H9 (cell line): ENCODE data around the gene IP6K3. TPM values are rescaled to one million over a fixed set of nuclear protein-coding genes. Genes with fewer than 3 reads are reported as not detected.
A peak's percentile ranks its signal among the peaks of the same experiment; 100 is the strongest.

Experiments
- DNase-seq: peaks from one replicate; pipeline ENCODE4 v3.0.0-alpha.2; 2017
- H2AFZ ChIP-seq: one replicate; pipeline ENCODE4 v1.6.1; 2013; ENCODE audit warnings: mild to moderate bottlenecking, low read length, control low read depth, moderate library complexity
- H2AK5ac ChIP-seq: 2 replicates; pipeline ENCODE4 v1.6.1; 2013; ENCODE audit warnings: low read length, control low read depth, mixed read lengths; ENCODE audit not compliant: insufficient read length
- H2BK120ac ChIP-seq: one replicate; pipeline ENCODE4 v1.6.1; 2013; ENCODE audit warnings: low read depth, mild to moderate bottlenecking, low read length, control low read depth, inconsistent platforms; ENCODE audit not compliant: poor library complexity, severe bottlenecking
- H2BK12ac ChIP-seq: 2 replicates; pipeline ENCODE4 v1.6.1; 2013; ENCODE audit warnings: low read length, control low read depth, mixed read lengths, low read depth; ENCODE audit not compliant: insufficient read length
- H2BK15ac ChIP-seq: 2 replicates; pipeline ENCODE4 v1.6.1; 2013; ENCODE audit warnings: low read depth, low read length, control low read depth
- H2BK20ac ChIP-seq: one replicate; pipeline ENCODE4 v1.6.1; 2013; ENCODE audit warnings: low read depth, mild to moderate bottlenecking, low read length, control low read depth, inconsistent platforms; ENCODE audit not compliant: poor library complexity, severe bottlenecking
- H2BK5ac ChIP-seq: 2 replicates; pipeline ENCODE4 v1.6.1; 2013; ENCODE audit warnings: low read length, control low read depth, mixed read lengths; ENCODE audit not compliant: insufficient read length
- H3K14ac ChIP-seq: 2 replicates; pipeline ENCODE4 v1.6.1; 2013; ENCODE audit warnings: low read length, control low read depth; ENCODE audit not compliant: insufficient read depth
- H3K18ac ChIP-seq: 2 replicates; pipeline ENCODE4 v1.6.1; 2013; ENCODE audit warnings: low read depth, mild to moderate bottlenecking, mixed read lengths, low read length, control low read depth; ENCODE audit not compliant: insufficient read length
- H3K23ac ChIP-seq: 2 replicates; pipeline ENCODE4 v1.6.1; 2013; ENCODE audit warnings: low read length, control low read depth, mixed read lengths, low read depth; ENCODE audit not compliant: insufficient read length
- H3K23me2 ChIP-seq: 2 replicates; pipeline ENCODE4 v1.6.1; 2013; ENCODE audit warnings: low read depth, mild to moderate bottlenecking, mixed read lengths, low read length, control low read depth; ENCODE audit not compliant: insufficient read length, poor library complexity, severe bottlenecking
- H3K27ac ChIP-seq: 2 replicates; pipeline ENCODE4 v1.5.1; 2013; ENCODE audit warnings: low read length, control low read depth, mixed read lengths, low read depth; ENCODE audit not compliant: insufficient read length
- H3K27me3 ChIP-seq: 2 replicates; pipeline ENCODE4 v1.6.1; 2013; ENCODE audit warnings: low read length, control low read depth, inconsistent platforms; ENCODE audit not compliant: insufficient read depth
- H3K4ac ChIP-seq: 2 replicates; pipeline ENCODE4 v1.6.1; 2013; ENCODE audit warnings: low read depth, mild to moderate bottlenecking, control low read depth, inconsistent platforms, low read length, moderate library complexity
- H3K4me1 ChIP-seq: 2 replicates; pipeline ENCODE4 v1.6.1; 2013; ENCODE audit warnings: low read length, control low read depth, inconsistent platforms; ENCODE audit not compliant: insufficient read depth
- H3K4me2 ChIP-seq: 2 replicates; pipeline ENCODE4 v1.6.1; 2013; ENCODE audit warnings: low read length, control low read depth, mixed read lengths; ENCODE audit not compliant: insufficient read length, insufficient read depth
- H3K56ac ChIP-seq: 2 replicates; pipeline ENCODE4 v1.6.1; 2013; ENCODE audit warnings: low read depth, mild to moderate bottlenecking, mixed read lengths, low read length, control low read depth; ENCODE audit not compliant: insufficient read length
- H3K79me1 ChIP-seq: 2 replicates; pipeline ENCODE4 v1.6.1; 2013; ENCODE audit warnings: low read depth, mild to moderate bottlenecking, moderate library complexity, low read length, control low read depth, inconsistent platforms; ENCODE audit not compliant: insufficient read depth, poor library complexity, severe bottlenecking
- H3K79me2 ChIP-seq: 2 replicates; pipeline ENCODE4 v1.6.1; 2013; ENCODE audit warnings: low read length, control low read depth, inconsistent platforms; ENCODE audit not compliant: insufficient read depth
- H3K9ac ChIP-seq: 2 replicates; pipeline ENCODE4 v1.6.1; 2013; ENCODE audit warnings: low read length, control low read depth, mixed read lengths; ENCODE audit not compliant: insufficient read length; ENCODE audit errors: extremely low read depth
- H3K9me3 ChIP-seq: one replicate; pipeline ENCODE4 v1.6.1; 2013; ENCODE audit warnings: low read depth, low read length, inconsistent platforms; ENCODE audit not compliant: control insufficient read depth
- H3T11ph ChIP-seq: one replicate; pipeline ENCODE4 v1.6.1; 2013; ENCODE audit warnings: mild to moderate bottlenecking, low read length, control low read depth, inconsistent platforms
- H4K20me1 ChIP-seq: one replicate; pipeline ENCODE4 v1.6.1; 2013; ENCODE audit not compliant: control insufficient read depth, insufficient read length, insufficient read depth
- H4K5ac ChIP-seq: 2 replicates; pipeline ENCODE4 v1.6.1; 2013; ENCODE audit warnings: low read depth, mild to moderate bottlenecking, mixed read lengths, low read length, control low read depth; ENCODE audit not compliant: insufficient read length
- H4K8ac ChIP-seq: replicated peaks from 2 replicates; pipeline ENCODE4 v1.6.1; 2013; ENCODE audit warnings: low read length, control low read depth, mixed read lengths, low read depth; ENCODE audit not compliant: insufficient read length
- H4K91ac ChIP-seq: 2 replicates; pipeline ENCODE4 v1.6.1; 2013; ENCODE audit warnings: low read depth, mild to moderate bottlenecking, moderate library complexity, mixed read lengths, low read length, control low read depth; ENCODE audit not compliant: insufficient read length
- H3K27ac Mint-ChIP-seq, 3 experiments: 2 replicates in 2 of 3; 3 replicates in 1 of 3; pipeline ENCODE4 v1.8.0; 2020 to 2021; ENCODE audit warnings: mixed read lengths in 3 of 3, mild to moderate bottlenecking in 1 of 3, moderate library complexity in 1 of 3
- H3K27me3 Mint-ChIP-seq: 2 replicates; pipeline ENCODE4 v1.8.0; 2021; ENCODE audit warnings: low read depth, mild to moderate bottlenecking, moderate library complexity, mixed read lengths
- H3K36me3 Mint-ChIP-seq, 3 experiments: 2 replicates in 2 of 3; 3 replicates in 1 of 3; pipeline ENCODE4 v1.8.0; 2020 to 2021; ENCODE audit warnings: low read depth in 3 of 3, mixed read lengths in 3 of 3; ENCODE audit not compliant: insufficient read depth in 1 of 3
- H3K4me1 Mint-ChIP-seq, 2 experiments: 2 replicates each; pipeline ENCODE4 v1.8.0; 2020; ENCODE audit warnings: mixed read lengths in 2 of 2
- H3K4me3 Mint-ChIP-seq, 2 experiments: 2 replicates in 1 of 2; 3 replicates in 1 of 2; pipeline ENCODE4 v1.8.0; 2020 to 2021; ENCODE audit warnings: mild to moderate bottlenecking in 2 of 2, mixed read lengths in 2 of 2, moderate library complexity in 1 of 2
- H3K9me3 Mint-ChIP-seq, 2 experiments: 2 replicates in 1 of 2; 3 replicates in 1 of 2; pipeline ENCODE4 v1.8.0; 2020; ENCODE audit warnings: mild to moderate bottlenecking in 2 of 2, mixed read lengths in 2 of 2, moderate library complexity in 1 of 2
- WGBS: extraction: QIAGEN DNeasy Blood & Tissue Kit; methylation state at CpG from one replicate; pipeline ENCODE4 v1.1.7; 2013; ENCODE audit warnings: missing lambda C conversion rate, low lambda C conversion rate, mixed read lengths; ENCODE audit not compliant: insufficient read length; ENCODE audit errors: extremely low coverage; 5-methylcytosine and 5-hydroxymethylcytosine counted together
- total RNA-seq: library from RNA; stranded (reverse); gene quantifications from 2 replicates; pipeline ENCODE4 v1.2.1, GENCODE V29; 2021
- TF ChIP-seq, protein P1 (sequence below): fragments of 200-600 bp; sonication (generic); conservative IDR thresholded peaks from 3 replicates; pipeline ENCODE4 v1.8.0; 2021; ENCODE audit warnings: antibody characterized with exemption, mild to moderate bottlenecking

The IP6K3 gene
- total RNA-seq, 1 experiment from 2014 or later: 0.46 TPM

DNA sequence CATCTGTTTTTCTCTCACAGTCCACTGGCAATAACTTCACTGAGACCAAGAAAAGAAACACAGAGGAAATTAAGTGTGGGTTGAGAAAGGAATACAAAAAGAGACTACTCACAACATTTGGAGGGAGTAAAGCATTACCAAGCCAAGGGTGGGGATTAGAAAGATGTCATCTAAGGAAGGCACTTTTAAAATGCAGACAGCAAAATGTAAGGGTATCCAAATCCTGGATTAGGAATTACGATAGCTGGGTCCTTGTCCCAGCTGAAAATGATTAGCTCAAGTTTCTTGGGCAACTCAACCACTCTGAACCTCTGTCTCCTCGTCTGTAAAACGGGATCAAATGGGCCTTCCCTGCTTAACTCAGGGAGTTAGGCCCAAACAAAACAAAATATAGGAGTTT is 40.0 kb upstream of the IP6K3 start:
- Histone ChIP-seq H3K4me1 (peaks cover 27% of the 10 kb centered on the region; the same call in 1 of the 2 replicates), H3K4me2 (no peak overlapping the region)
- WGBS: no CpG with 5 or more reads among the region's 3 CpGs

More for the DNA sequence above, 40.0 kb upstream of the IP6K3 start:
- H2AK5ac ChIP-seq: no peak overlapping the region
- peaks cover 9% of the 10 kb centered on the region; the same call in 1 of the 2 replicates for H3K79me2 ChIP-seq
- no peak overlapping the region for H2AFZ ChIP-seq
- TF ChIP-seq, protein P1, sequence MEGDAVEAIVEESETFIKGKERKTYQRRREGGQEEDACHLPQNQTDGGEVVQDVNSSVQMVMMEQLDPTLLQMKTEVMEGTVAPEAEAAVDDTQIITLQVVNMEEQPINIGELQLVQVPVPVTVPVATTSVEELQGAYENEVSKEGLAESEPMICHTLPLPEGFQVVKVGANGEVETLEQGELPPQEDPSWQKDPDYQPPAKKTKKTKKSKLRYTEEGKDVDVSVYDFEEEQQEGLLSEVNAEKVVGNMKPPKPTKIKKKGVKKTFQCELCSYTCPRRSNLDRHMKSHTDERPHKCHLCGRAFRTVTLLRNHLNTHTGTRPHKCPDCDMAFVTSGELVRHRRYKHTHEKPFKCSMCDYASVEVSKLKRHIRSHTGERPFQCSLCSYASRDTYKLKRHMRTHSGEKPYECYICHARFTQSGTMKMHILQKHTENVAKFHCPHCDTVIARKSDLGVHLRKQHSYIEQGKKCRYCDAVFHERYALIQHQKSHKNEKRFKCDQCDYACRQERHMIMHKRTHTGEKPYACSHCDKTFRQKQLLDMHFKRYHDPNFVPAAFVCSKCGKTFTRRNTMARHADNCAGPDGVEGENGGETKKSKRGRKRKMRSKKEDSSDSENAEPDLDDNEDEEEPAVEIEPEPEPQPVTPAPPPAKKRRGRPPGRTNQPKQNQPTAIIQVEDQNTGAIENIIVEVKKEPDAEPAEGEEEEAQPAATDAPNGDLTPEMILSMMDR: no peak
- H3K4ac ChIP-seq: no peak overlapping the region
- no peak overlapping the region for H4K8ac ChIP-seq
- H3K27ac ChIP-seq: no peak overlapping the region
- H3K79me1 ChIP-seq: peaks cover 3% of the 10 kb centered on the region
- H3T11ph ChIP-seq: no peak overlapping the region
- H4K20me1 ChIP-seq: no peaks in the 10 kb centered on the region
- no peaks in the 10 kb centered on the region for H3K9me3 ChIP-seq
- no peak for DNase-seq
- no peak overlapping the region for H2BK15ac ChIP-seq
- H3K9me3 Mint-ChIP-seq: no peaks in the 10 kb centered on the region
- H2BK5ac ChIP-seq: no peak overlapping the region
- no peak overlapping the region for H4K91ac ChIP-seq
- H3K9ac ChIP-seq: no peak overlapping the region
- H3K4me3 Mint-ChIP-seq: peak overlapping the region; percentile 85 to 87; a peak in 4 of 5 replicates
- peaks cover 16 to 43% (median 40%) of the 10 kb centered on the region in 3 experiments; a peak in 6 of 7 replicates for H3K36me3 Mint-ChIP-seq
- no peak overlapping the region for H3K23ac ChIP-seq
- H2BK120ac ChIP-seq: no peak overlapping the region
- H4K5ac ChIP-seq: no peak overlapping the region
- H3K14ac ChIP-seq: no peak overlapping the region
- no peak overlapping the region for H3K27ac Mint-ChIP-seq
- no peaks in the 10 kb centered on the region for H3K27me3 ChIP-seq
- H2BK12ac ChIP-seq: no peak overlapping the region
- H3K18ac ChIP-seq: no peak overlapping the region
- H3K4me1 Mint-ChIP-seq: peaks cover 74 to 76% of the 10 kb centered on the region in 2 experiments
- peaks cover 8% of the 10 kb centered on the region for H3K23me2 ChIP-seq
- no peaks in the 10 kb centered on the region for H3K27me3 Mint-ChIP-seq
- no peak overlapping the region for H2BK20ac ChIP-seq
- H3K56ac ChIP-seq: no peak overlapping the region
